HEK293 (cell line): ENCODE results near the gene TTC33.

ENCODE experiments used
- CTCF ChIA-PET: fragments of 350-600 bp; formaldehyde crosslinking; extraction: SDS; loops from one replicate; lab custom pipeline; 2021; ENCODE audit warnings: antibody characterized with exemption; lab: Yijun Ruan, JAX
- POLR2A ChIA-PET: fragments of 300-600 bp; formaldehyde crosslinking; extraction: SDS; loops from one replicate; lab custom pipeline; 2020; ENCODE audit warnings: antibody characterized with exemption, inconsistent platforms; lab: Yijun Ruan, JAX
- H3K27ac ChIP-seq: fragments of 200-500 bp; sonication (Bioruptor generic); 2 replicates; pipeline ENCODE4 v1.5.1; 2014; ENCODE audit warnings: low read depth, low read length, control low read depth, inconsistent platforms; ENCODE audit errors: extremely low read depth
- H3K36me3 ChIP-seq, 2 experiments: fragments of 200-500 bp in 1 of 2; sonication (Bioruptor generic) in 1 of 2; 1 replicate in 1 of 2; 2 replicates in 1 of 2; pipeline ENCODE4 v1.5.1; 2014 to 2017; ENCODE audit warnings: inconsistent platforms in 2 of 2, low read length in 2 of 2; ENCODE audit not compliant: control insufficient read depth in 2 of 2, insufficient read depth in 1 of 2
- H3K4me1 ChIP-seq: fragments of 200-500 bp; sonication (Bioruptor generic); 2 replicates; pipeline ENCODE4 v1.5.1; 2014; ENCODE audit warnings: mild to moderate bottlenecking, low read length, inconsistent platforms; ENCODE audit not compliant: control insufficient read depth, insufficient read depth
- H3K4me3 ChIP-seq: 2 replicates; pipeline ENCODE4 v1.5.1; 2011; ENCODE audit warnings: low read depth, mild to moderate bottlenecking, control low read depth, low read length, moderate library complexity
- H3K9me3 ChIP-seq: fragments of 200-500 bp; sonication (Bioruptor generic); 2 replicates; pipeline ENCODE4 v1.5.1; 2014; ENCODE audit warnings: low read depth, low read length, inconsistent platforms; ENCODE audit not compliant: control insufficient read depth, insufficient read depth
- GLIS1 ChIP-seq: fragments of 450-650 bp; formaldehyde crosslinking; IDR thresholded peaks from 2 replicates; pipeline ENCODE4 v1.5.1; 2016; ENCODE audit warnings: missing biosample characterization, missing genetic modification characterization
- PRDM1 ChIP-seq: fragments of 450-650 bp; formaldehyde crosslinking; IDR thresholded peaks from 2 replicates; pipeline ENCODE4; 2016; ENCODE audit warnings: missing biosample characterization, missing genetic modification characterization
- PRDM10 ChIP-seq: fragments of 450-650 bp; formaldehyde crosslinking; IDR thresholded peaks from 2 replicates; pipeline ENCODE4 v1.5.1; 2016; ENCODE audit warnings: missing biosample characterization, missing genetic modification characterization
- PRDM2 ChIP-seq: fragments of 450-650 bp; formaldehyde crosslinking; IDR thresholded peaks from 2 replicates; pipeline ENCODE4 v1.5.1; 2016; ENCODE audit warnings: missing biosample characterization, missing genetic modification characterization, borderline replicate concordance
- PRDM6 ChIP-seq: fragments of 450-650 bp; formaldehyde crosslinking; IDR thresholded peaks from 2 replicates; pipeline ENCODE4 v1.5.1; 2017; ENCODE audit warnings: missing biosample characterization, missing genetic modification characterization
- REPIN1 ChIP-seq: fragments of 450-650 bp; formaldehyde crosslinking; IDR thresholded peaks from 2 replicates; pipeline ENCODE4 v1.5.1; 2017; ENCODE audit warnings: missing biosample characterization, missing genetic modification characterization, low read depth
- SP2 ChIP-seq: fragments of 450-650 bp; formaldehyde crosslinking; IDR thresholded peaks from 2 replicates; pipeline ENCODE4 v1.5.1; 2016; ENCODE audit warnings: missing biosample characterization, missing genetic modification characterization
- SP7 ChIP-seq: fragments of 450-650 bp; formaldehyde crosslinking; IDR thresholded peaks from 2 replicates; pipeline ENCODE4 v1.5.1; 2016; ENCODE audit warnings: missing biosample characterization, missing genetic modification characterization
- ZFHX2 ChIP-seq: fragments of 450-650 bp; formaldehyde crosslinking; conservative IDR thresholded peaks from 2 replicates; pipeline ENCODE4 v1.5.1; 2016; ENCODE audit warnings: missing biosample characterization, missing genetic modification characterization
- ZIC2 ChIP-seq: fragments of 450-650 bp; formaldehyde crosslinking; IDR thresholded peaks from 2 replicates; pipeline ENCODE4 v1.5.1; 2016; ENCODE audit warnings: missing biosample characterization, missing genetic modification characterization
- ZNF157 ChIP-seq: fragments of 450-650 bp; formaldehyde crosslinking; IDR thresholded peaks from 2 replicates; pipeline ENCODE4 v1.5.1; 2016; ENCODE audit warnings: missing biosample characterization, missing genetic modification characterization
- ZNF174 ChIP-seq: fragments of 450-650 bp; formaldehyde crosslinking; IDR thresholded peaks from 2 replicates; pipeline ENCODE4 v1.5.0; 2017; ENCODE audit warnings: missing biosample characterization, mild to moderate bottlenecking, missing genetic modification characterization
- ZNF26 ChIP-seq: fragments of 450-650 bp; formaldehyde crosslinking; IDR thresholded peaks from 2 replicates; pipeline ENCODE4 v1.5.1; 2016; ENCODE audit warnings: missing biosample characterization, missing genetic modification characterization
- ZNF37A ChIP-seq: fragments of 450-650 bp; IDR thresholded peaks from 2 replicates; pipeline ENCODE4 v1.5.1; 2018; ENCODE audit warnings: missing biosample characterization, missing genetic modification characterization
- ZNF560 ChIP-seq: fragments of 450-650 bp; formaldehyde crosslinking; IDR thresholded peaks from 2 replicates; pipeline ENCODE4 v1.5.1; 2017; ENCODE audit warnings: missing biosample characterization, missing genetic modification characterization, borderline replicate concordance
- ZNF629 ChIP-seq: fragments of 450-650 bp; formaldehyde crosslinking; IDR thresholded peaks from 2 replicates; pipeline ENCODE4 v1.5.1; 2017; ENCODE audit warnings: missing biosample characterization, missing genetic modification characterization
- ZNF660 ChIP-seq: fragments of 450-650 bp; IDR thresholded peaks from 2 replicates; pipeline ENCODE4 v1.5.1; 2018; ENCODE audit warnings: missing biosample characterization, mild to moderate bottlenecking, missing genetic modification characterization
- ZNF701 ChIP-seq: fragments of 450-650 bp; formaldehyde crosslinking; IDR thresholded peaks from 2 replicates; pipeline ENCODE4 v1.5.1; 2016; ENCODE audit warnings: missing biosample characterization, missing genetic modification characterization
- ZNF777 ChIP-seq: fragments of 450-650 bp; formaldehyde crosslinking; IDR thresholded peaks from 2 replicates; pipeline ENCODE4 v1.5.1; 2017; ENCODE audit warnings: missing biosample characterization, missing genetic modification characterization, borderline replicate concordance
- ZNF791 ChIP-seq: fragments of 450-650 bp; formaldehyde crosslinking; IDR thresholded peaks from 2 replicates; pipeline ENCODE4 v1.5.1; 2016; ENCODE audit warnings: missing biosample characterization, missing genetic modification characterization
- ZNF837 ChIP-seq: fragments of 450-650 bp; formaldehyde crosslinking; IDR thresholded peaks from 2 replicates; pipeline ENCODE4 v1.5.1; 2016; ENCODE audit warnings: missing biosample characterization, missing genetic modification characterization
- TF ChIP-seq, protein P1 (sequence below): fragments of 450-650 bp; formaldehyde crosslinking; IDR thresholded peaks from 2 replicates; pipeline ENCODE4 v1.5.1; 2017; ENCODE audit warnings: missing biosample characterization, missing genetic modification characterization

Gene TTC33

DNA sequence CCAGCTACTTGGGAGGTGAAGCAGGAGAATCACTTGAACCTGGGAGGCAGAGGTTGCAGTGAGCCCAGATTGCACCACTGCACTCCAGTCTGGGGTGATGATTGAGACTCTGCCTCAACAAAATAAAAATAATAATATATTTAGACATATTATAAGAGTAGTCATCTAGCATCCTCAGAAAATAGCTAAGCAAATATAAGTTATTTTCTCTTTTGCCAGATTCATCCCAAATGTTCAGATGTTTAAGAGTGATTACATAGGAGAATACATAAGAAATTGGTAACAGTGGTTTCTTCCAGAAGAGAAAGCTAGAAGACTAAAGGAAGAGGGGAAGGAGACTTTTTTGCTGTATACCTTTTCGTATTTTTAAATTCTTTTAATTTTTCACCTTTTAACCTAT is 22.4 kb upstream of the TTC33 start:
- Histone ChIP-seq H3K27ac (no peak overlapping the region), H3K4me1 (peaks cover 16% of the 10 kb centered on the region), H3K4me3 (no peak overlapping the region), H3K9me3 (no peaks in the 10 kb centered on the region), H3K36me3 (peaks cover 25 to 27% of the 10 kb centered on the region in 2 experiments)
- TF ChIP-seq ZIC2 (tag by site-specific recombination) (no peak), ZNF837 (tag by site-specific recombination) (no peak), ZNF157 (tag by site-specific recombination) (no peak), GLIS1 (peak; percentile 51; the same call in 1 of the 2 replicates), ZNF37A (tag by site-specific recombination) (no peak), ZFHX2 (tag by site-specific recombination) (no peak), PRDM1 (tag by site-specific recombination) (0 out of 2 replicates have a peak, but pooled peaks have one; percentile 33), ZNF629 (tag by site-specific recombination) (no peak), PRDM10 (tag by site-specific recombination) (peak; percentile 74), ZNF777 (tag by site-specific recombination) (no peak)
- CTCF ChIA-PET: interaction anchor here (0.5 kb wide), 1 partner anchor 365 kb away, joined by 6 read pairs; no protein-coding TSS in a partner anchor
- POLR2A ChIA-PET: interaction anchor here (1.5 kb wide), 1 partner anchor 20 kb away, joined by 5 read pairs; the partner anchor contains the start of gene PRKAA1

GRCh38 chr5:40776658-40776977 is 20.9 kb upstream of the TTC33 start:
- Histone ChIP-seq H3K4me3 (no peak overlapping the region), H3K27ac (no peak overlapping the region), H3K9me3 (no peaks in the 10 kb centered on the region), H3K36me3 (peaks cover 32 to 35% of the 10 kb centered on the region in 2 experiments), H3K4me1 (peaks cover 16% of the 10 kb centered on the region)
- ChIA-PET POLR2A (no interaction called here), CTCF (interaction anchor here (1.0 kb wide), 1 partner anchor 53 kb away, joined by 5 read pairs; no protein-coding TSS in a partner anchor)
- TF ChIP-seq PRDM2 (tag by site-specific recombination) (no peak), ZNF26 (tag by site-specific recombination) (no peak), ZNF791 (tag by site-specific recombination) (no peak), PRDM1 (tag by site-specific recombination) (peak; percentile 60), SP2 (tag by site-specific recombination) (no peak), ZNF174 (no peak), PRDM6 (peak; percentile 63; the same call in 1 of the 2 replicates), ZNF560 (no peak), ZNF660 (tag by site-specific recombination) (no peak), SP7 (tag by site-specific recombination) (no peak), ZNF701 (tag by site-specific recombination) (no peak), GLIS1 (peak; percentile 49; the same call in 1 of the 2 replicates), REPIN1 (tag by site-specific recombination) (no peak)
- TF ChIP-seq, protein P1, sequence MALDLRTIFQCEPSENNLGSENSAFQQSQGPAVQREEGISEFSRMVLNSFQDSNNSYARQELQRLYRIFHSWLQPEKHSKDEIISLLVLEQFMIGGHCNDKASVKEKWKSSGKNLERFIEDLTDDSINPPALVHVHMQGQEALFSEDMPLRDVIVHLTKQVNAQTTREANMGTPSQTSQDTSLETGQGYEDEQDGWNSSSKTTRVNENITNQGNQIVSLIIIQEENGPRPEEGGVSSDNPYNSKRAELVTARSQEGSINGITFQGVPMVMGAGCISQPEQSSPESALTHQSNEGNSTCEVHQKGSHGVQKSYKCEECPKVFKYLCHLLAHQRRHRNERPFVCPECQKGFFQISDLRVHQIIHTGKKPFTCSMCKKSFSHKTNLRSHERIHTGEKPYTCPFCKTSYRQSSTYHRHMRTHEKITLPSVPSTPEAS: no peak
